B cell (primary cell): Measurements from ENCODE around the gene KCNMB2. TPM values are rescaled to one million over a fixed set of nuclear protein-coding genes. Genes with fewer than 3 reads are reported as not detected.

ENCODE experiments used
- ATAC-seq: fragments of 200-7000 bp; cut with Tn5 transposase; one replicate; pipeline ENCODE4 v1.10.0; 2021; ENCODE audit warnings: low read depth, mild to moderate bottlenecking, moderate number of reproducible peaks, moderate library complexity
- CTCF ChIA-PET: fragments of 350-600 bp; sonication (Branson Sonifier 250); formaldehyde crosslinking; loops from one replicate; lab custom pipeline; 2021; ENCODE audit warnings: antibody characterized with exemption, inconsistent platforms; lab: Charles Lee
- POLR2A ChIA-PET: fragments of 350-600 bp; sonication (Branson Sonifier 250); formaldehyde crosslinking; loops from one replicate; lab custom pipeline; 2021; ENCODE audit warnings: antibody characterized with exemption; lab: Charles Lee
- DNase-seq: peaks from one replicate; pipeline ENCODE4 v3.0.0; 2013
- H2AFZ ChIP-seq: 2 replicates; pipeline ENCODE4 v1.6.1; 2012; ENCODE audit warnings: mild to moderate bottlenecking, low read depth, low read length; ENCODE audit not compliant: insufficient read depth, poor library complexity, severe bottlenecking
- H3K27ac ChIP-seq, 2 donors: 1 replicate in 1 of 2; 2 replicates in 1 of 2; pipeline ENCODE4 v1.5.1; 2012 to 2013; ENCODE audit warnings: low read length in 2 of 2, mild to moderate bottlenecking in 2 of 2, moderate library complexity in 1 of 2
- H3K27me3 ChIP-seq, 4 experiments: fragments of 200-600 bp in 1 of 4; sonication (generic) in 1 of 4; replicated peaks in 1 of 4; 1 replicate in 2 of 4; 2 replicates in 2 of 4; pipeline versions ENCODE4 v1.6.1 to v1.7.0; 2013 to 2016; ENCODE audit warnings: low read length in 3 of 4, mild to moderate bottlenecking in 2 of 4, mixed read lengths in 1 of 4, moderate library complexity in 1 of 4; ENCODE audit not compliant: insufficient read depth in 4 of 4, control insufficient read depth in 3 of 4; ENCODE audit errors: control extremely low read depth in 1 of 4
- H3K36me3 ChIP-seq, 2 experiments: replicated peaks in 1 of 2; 1 replicate in 1 of 2; 2 replicates in 1 of 2; pipeline versions ENCODE4 v1.6.1 to v1.7.1; 2013; ENCODE audit warnings: low read length in 1 of 2; ENCODE audit not compliant: insufficient read depth in 2 of 2, control insufficient read depth in 1 of 2; ENCODE audit errors: control extremely low read depth in 1 of 2, extremely low read depth in 1 of 2
- H3K4me1 ChIP-seq, 2 donors: fragments of 200-600 bp in 1 of 2; sonication (generic) in 1 of 2; 1 replicate in 1 of 2; 2 replicates in 1 of 2; pipeline versions ENCODE4 v1.5.1 to v1.6.1; 2013 to 2017; ENCODE audit warnings: low read length in 2 of 2; ENCODE audit not compliant: control insufficient read depth in 2 of 2, insufficient read depth in 2 of 2
- H3K4me2 ChIP-seq: replicated peaks from 2 replicates; pipeline ENCODE3; 2012; ENCODE audit warnings: mild to moderate bottlenecking, low read depth, low read length; ENCODE audit not compliant: poor library complexity, severe bottlenecking
- H3K4me3 ChIP-seq, 5 experiments: fragments of 200-600 bp in 1 of 5; sonication (generic) in 1 of 5; 1 replicate in 3 of 5; 2 replicates in 2 of 5; pipeline versions ENCODE4 v1.5.1 to v1.7.0; 2011 to 2016; ENCODE audit warnings: low read length in 4 of 5, mild to moderate bottlenecking in 4 of 5, low read depth in 2 of 5, control low read depth in 1 of 5, moderate library complexity in 1 of 5; ENCODE audit not compliant: insufficient read depth in 1 of 5; ENCODE audit errors: control extremely low read depth in 1 of 5, extremely low read depth in 1 of 5
- H3K79me2 ChIP-seq: fragments of 200-600 bp; sonication (generic); one replicate; pipeline ENCODE4 v1.6.0; 2016; ENCODE audit warnings: low read length; ENCODE audit not compliant: control insufficient read depth, insufficient read depth
- H3K9ac ChIP-seq: fragments of 200-600 bp; sonication (generic); 2 replicates; pipeline ENCODE4 v1.6.1; 2017; ENCODE audit warnings: mild to moderate bottlenecking, low read length, moderate library complexity
- H3K9me3 ChIP-seq, 3 donors: one replicate each; pipeline versions ENCODE4 v1.6.1 to v1.7.1; 2013; ENCODE audit warnings: low read length in 2 of 3; ENCODE audit not compliant: control insufficient read depth in 2 of 3, insufficient read depth in 1 of 3; ENCODE audit errors: control extremely low read depth in 1 of 3
- H4K20me1 ChIP-seq: 2 replicates; pipeline ENCODE4 v1.6.0; 2012; ENCODE audit warnings: mild to moderate bottlenecking, low read length; ENCODE audit not compliant: insufficient read depth, control insufficient read depth, poor library complexity, severe bottlenecking
- H3K27ac Mint-ChIP-seq: one replicate; pipeline ENCODE4 v1.8.0; 2021; ENCODE audit warnings: mixed read lengths
- H3K27me3 Mint-ChIP-seq: one replicate; pipeline ENCODE4 v1.8.0; 2021; ENCODE audit warnings: mixed read lengths
- H3K4me1 Mint-ChIP-seq: one replicate; pipeline ENCODE4 v1.8.0; 2021; ENCODE audit warnings: mixed read lengths
- H3K4me3 Mint-ChIP-seq: one replicate; pipeline ENCODE4 v1.8.0; 2021; ENCODE audit warnings: mixed read lengths
- H3K9me3 Mint-ChIP-seq: one replicate; pipeline ENCODE4 v1.8.0; 2022; ENCODE audit warnings: mixed read lengths; ENCODE audit not compliant: insufficient read depth
- EZH2 ChIP-seq: IDR thresholded peaks from 2 replicates; pipeline ENCODE4 v1.6.1; 2012; ENCODE audit warnings: borderline replicate concordance, low read depth, mild to moderate bottlenecking, moderate library complexity, low read length; ENCODE audit not compliant: insufficient read depth, poor library complexity, severe bottlenecking
- WGBS: methylation state at CpG from one replicate; pipeline ENCODE4 v1.1.5; 2013; ENCODE audit warnings: missing lambda C conversion rate; ENCODE audit not compliant: insufficient coverage; 5-methylcytosine and 5-hydroxymethylcytosine counted together
- intact Hi-C: fragments of 100-400 bp; cut with micrococcal nuclease; formaldehyde crosslinking; loops from one replicate; pipeline ENCODE4 v1.10.0; 2022
- polyA plus RNA-seq: library from polyadenylated mRNA; depleted of rRNA; stranded (reverse); fragments of >200 nt; gene quantifications from 2 replicates; pipeline ENCODE4 v1.2.3, GENCODE V29; 2012
- total RNA-seq, 2 donors: library from RNA; stranded (reverse); fragments of 120-200 nt in 1 of 2; gene quantifications; 1 replicate in 1 of 2; 2 replicates in 1 of 2; pipeline versions ENCODE4 v1.2.3 to v1.2.4, GENCODE V29; 2013 to 2022
- TF ChIP-seq, protein P1 (sequence below): fragments of 200-600 bp; IDR thresholded peaks from one replicate; pipeline ENCODE4 v1.8.0; 2022; ENCODE audit warnings: antibody characterized with exemption, mild to moderate bottlenecking

Gene KCNMB2
- total and polyA plus RNA-seq, 2 donors (not counting 1 experiment from before 2014, with no cell fraction given): not detected

DNA sequence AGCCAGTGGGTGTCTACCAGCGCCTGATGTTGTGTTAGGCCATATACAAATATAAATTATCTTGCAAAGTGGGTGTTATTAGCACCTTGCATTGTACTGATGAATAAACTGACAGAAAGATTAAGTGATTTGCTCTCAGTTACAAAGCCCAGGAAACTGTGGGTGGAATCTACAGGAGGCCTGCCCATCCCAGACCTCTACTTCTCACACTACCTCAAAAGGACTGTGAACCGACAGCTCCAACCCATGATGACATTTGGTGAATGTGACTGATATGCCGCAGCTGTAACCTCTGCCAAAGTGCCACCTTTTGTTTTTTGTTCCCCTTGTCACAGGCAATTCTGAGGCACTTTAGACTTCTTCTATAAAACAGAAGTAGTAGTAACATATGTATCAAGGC lies 43.7 kb upstream of the KCNMB2 start:
- TF ChIP-seq EZH2: no peak
- TF ChIP-seq, protein P1, sequence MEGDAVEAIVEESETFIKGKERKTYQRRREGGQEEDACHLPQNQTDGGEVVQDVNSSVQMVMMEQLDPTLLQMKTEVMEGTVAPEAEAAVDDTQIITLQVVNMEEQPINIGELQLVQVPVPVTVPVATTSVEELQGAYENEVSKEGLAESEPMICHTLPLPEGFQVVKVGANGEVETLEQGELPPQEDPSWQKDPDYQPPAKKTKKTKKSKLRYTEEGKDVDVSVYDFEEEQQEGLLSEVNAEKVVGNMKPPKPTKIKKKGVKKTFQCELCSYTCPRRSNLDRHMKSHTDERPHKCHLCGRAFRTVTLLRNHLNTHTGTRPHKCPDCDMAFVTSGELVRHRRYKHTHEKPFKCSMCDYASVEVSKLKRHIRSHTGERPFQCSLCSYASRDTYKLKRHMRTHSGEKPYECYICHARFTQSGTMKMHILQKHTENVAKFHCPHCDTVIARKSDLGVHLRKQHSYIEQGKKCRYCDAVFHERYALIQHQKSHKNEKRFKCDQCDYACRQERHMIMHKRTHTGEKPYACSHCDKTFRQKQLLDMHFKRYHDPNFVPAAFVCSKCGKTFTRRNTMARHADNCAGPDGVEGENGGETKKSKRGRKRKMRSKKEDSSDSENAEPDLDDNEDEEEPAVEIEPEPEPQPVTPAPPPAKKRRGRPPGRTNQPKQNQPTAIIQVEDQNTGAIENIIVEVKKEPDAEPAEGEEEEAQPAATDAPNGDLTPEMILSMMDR: no peak
- CTCF ChIA-PET: no interaction called here
- H3K4me2 ChIP-seq: no peak overlapping the region
- H3K79me2 ChIP-seq: no peaks in the 10 kb centered on the region
- no peak overlapping the region for H3K4me3 ChIP-seq
- Mint-ChIP-seq H3K4me3 (no peak overlapping the region), H3K27me3 (no peaks in the 10 kb centered on the region), H3K27ac (no peak overlapping the region), H3K4me1 (no peaks in the 10 kb centered on the region), H3K9me3 (no peaks in the 10 kb centered on the region)
- H2AFZ ChIP-seq: no peak overlapping the region
- no peaks in the 10 kb centered on the region for H4K20me1 ChIP-seq
- H3K9me3 ChIP-seq: peaks cover 0 to 11% (median 0%) of the 10 kb centered on the region in 3 donors
- no peak for DNase-seq
- H3K9ac ChIP-seq: no peak overlapping the region
- H3K27me3 ChIP-seq: no peaks in the 10 kb centered on the region
- H3K4me1 ChIP-seq: no peaks in the 10 kb centered on the region
- POLR2A ChIA-PET: no interaction called here
- no peaks in the 10 kb centered on the region for H3K36me3 ChIP-seq
- H3K27ac ChIP-seq: no peak overlapping the region
- no CpG with 5 or more reads among the region's 3 CpGs for WGBS
- no peak for ATAC-seq
- intact Hi-C loops: no loop called here

DNA sequence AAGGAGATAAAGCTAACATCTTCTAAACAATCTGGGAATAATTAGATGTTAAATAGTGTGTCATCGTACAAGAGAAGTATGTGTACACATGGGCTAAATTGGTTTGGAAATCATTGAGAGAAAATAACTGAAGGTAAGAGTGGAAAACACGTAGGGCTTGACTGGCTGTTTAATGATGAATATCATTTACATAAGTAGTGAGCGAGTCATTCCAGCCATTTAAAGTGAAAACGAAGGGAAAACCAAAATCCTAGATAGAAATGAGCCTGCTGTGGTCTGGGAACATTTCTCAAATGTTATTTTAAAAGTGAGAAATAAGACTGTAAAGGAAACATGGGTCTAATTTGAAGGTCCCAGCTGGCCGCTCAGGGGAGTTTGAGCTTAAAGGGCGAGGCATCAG lies 41.9 kb upstream of the KCNMB2 start:
- Histone ChIP-seq H3K4me1 (no peaks in the 10 kb centered on the region), H3K36me3 (no peaks in the 10 kb centered on the region), H2AFZ (no peak overlapping the region), H3K27me3 (no peaks in the 10 kb centered on the region), H3K4me2 (no peak overlapping the region), H3K4me3 (no peak overlapping the region), H3K79me2 (no peaks in the 10 kb centered on the region), H3K9me3 (peaks cover 0 to 11% (median 0%) of the 10 kb centered on the region in 3 donors), H3K9ac (no peak overlapping the region), H4K20me1 (no peaks in the 10 kb centered on the region), H3K27ac (no peak overlapping the region)
- DNase-seq (no peak), ATAC-seq (no peak)
- no peak for TF ChIP-seq EZH2
- TF ChIP-seq, protein P1: no peak
- Mint-ChIP-seq H3K27ac (no peak overlapping the region), H3K4me3 (no peak overlapping the region), H3K4me1 (no peaks in the 10 kb centered on the region), H3K9me3 (no peaks in the 10 kb centered on the region), H3K27me3 (no peaks in the 10 kb centered on the region)
- CTCF ChIA-PET: no interaction called here
- intact Hi-C loops: no loop called here
- POLR2A ChIA-PET: no interaction called here
- 87% methylated on average over 3 of the region's 6 CpGs for WGBS
